HG03060 (cell line): Measurements from ENCODE around the gene ARHGAP12.
"Not testable (repeated sequence)": the region's sequence is repeated elsewhere in the genome, so short reads cannot be mapped to it uniquely, and the experiment has no call there.

Experiments used
- ATAC-seq: cut with Tn5 transposase; IDR thresholded peaks from one replicate; pipeline ENCODE4 v1.9.1; 2021; ENCODE audit warnings: low read depth, moderate number of reproducible peaks; ENCODE audit not compliant: unreplicated experiment

The ARHGAP12 gene

GRCh38 chr10:31774928-31775650 is 153.5 kb downstream of the ARHGAP12 start:
- ATAC-seq = no peak

- no peak for ATAC-seq
These were observed 154.2 kb downstream of the ARHGAP12 start for GRCh38 chr10:31774299-31774900.

GRCh38 chr10:31773749-31774298 is 154.8 kb downstream of the ARHGAP12 start:
- ATAC-seq = no peak

GRCh38 chr10:31771331-31771831 is 157.2 kb downstream of the ARHGAP12 start:
- ATAC-seq = no peak

- ATAC-seq = no peak
These were observed 158.2 kb downstream of the ARHGAP12 start for GRCh38 chr10:31770307-31770902.

GRCh38 chr10:31769564-31769963 is 159.1 kb downstream of the ARHGAP12 start:
- ATAC-seq = no peak

- ATAC-seq = not testable (repeated sequence)
These were observed 159.7 kb downstream of the ARHGAP12 start for GRCh38 chr10:31768935-31769334.

- ATAC-seq = no peak
These were observed 160.2 kb downstream of the ARHGAP12 start for GRCh38 chr10:31768467-31768866.

- ATAC-seq = no peak
These were observed 163.1 kb downstream of the ARHGAP12 start for GRCh38 chr10:31765541-31765940.

- ATAC-seq = no peak
These were observed 166.3 kb downstream of the ARHGAP12 start for GRCh38 chr10:31762316-31762715.

- ATAC-seq = no peak
These were observed 167.5 kb downstream of the ARHGAP12 start for GRCh38 chr10:31761156-31761555.

- ATAC-seq = no peak
These were observed 168.0 kb downstream of the ARHGAP12 start for GRCh38 chr10:31760674-31761081.

GRCh38 chr10:31759799-31760626 is 168.6 kb downstream of the ARHGAP12 start:
- peak; percentile 85 for ATAC-seq

- ATAC-seq = no peak
These were observed 169.4 kb downstream of the ARHGAP12 start for GRCh38 chr10:31759124-31759798.

GRCh38 chr10:31758495-31758894 is 170.1 kb downstream of the ARHGAP12 start:
- ATAC-seq = no peak

- no peak for ATAC-seq
These were observed 170.8 kb downstream of the ARHGAP12 start for GRCh38 chr10:31757831-31758230.

GRCh38 chr10:31757386-31757791 is 171.2 kb downstream of the ARHGAP12 start:
- no peak for ATAC-seq

- ATAC-seq = no peak
These were observed 171.9 kb downstream of the ARHGAP12 start for GRCh38 chr10:31756729-31757110.

- ATAC-seq = no peak
These were observed 172.4 kb downstream of the ARHGAP12 start for GRCh38 chr10:31756101-31756728.
